GM19397 (cell line): Measurements from ENCODE around the gene TMCO6.
"Not testable (repeated sequence)": the region's sequence is repeated elsewhere in the genome, so short reads cannot be mapped to it uniquely, and the experiment has no call there.

Source experiments
- ATAC-seq: cut with Tn5 transposase; IDR thresholded peaks from one replicate; pipeline ENCODE4 v1.9.1; 2021; ENCODE audit warnings: mild to moderate bottlenecking, moderate library complexity; ENCODE audit not compliant: unreplicated experiment

The TMCO6 gene

DNA sequence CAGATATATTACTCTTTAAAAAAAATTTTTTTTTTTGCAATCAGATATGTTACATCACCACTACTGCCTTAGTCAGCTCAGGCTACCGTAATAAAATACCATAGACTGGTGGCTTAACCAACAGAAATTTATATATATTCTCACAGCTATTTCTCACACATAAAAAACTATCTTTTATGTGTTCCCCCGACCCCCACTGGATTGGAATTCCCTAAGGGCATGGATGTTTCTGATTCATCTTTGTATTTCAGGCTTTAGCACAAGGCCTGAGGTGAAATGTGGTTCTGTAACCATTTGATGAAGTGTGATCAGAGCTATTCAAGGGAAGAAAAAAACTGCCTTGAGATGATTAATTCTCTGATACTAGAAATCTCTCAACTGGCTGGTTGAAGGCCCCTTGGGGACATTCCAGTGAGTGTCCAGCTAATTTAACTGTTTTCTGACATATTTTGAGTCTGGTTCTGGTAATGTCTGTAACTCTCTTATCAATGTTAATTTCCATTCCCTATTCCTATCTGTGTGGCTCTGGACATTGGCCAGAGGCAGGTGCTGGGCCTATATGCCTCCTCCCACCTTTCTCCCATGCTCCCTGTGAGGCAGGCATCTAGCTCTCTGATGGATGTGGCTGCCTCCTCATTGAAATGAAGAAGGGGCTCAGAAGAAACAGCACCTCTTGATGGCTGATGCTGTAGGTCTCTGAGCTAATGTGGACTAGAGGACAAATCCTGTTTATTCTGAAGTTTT, 8.8 kb upstream of the TMCO6 start:
- no peak for ATAC-seq

DNA sequence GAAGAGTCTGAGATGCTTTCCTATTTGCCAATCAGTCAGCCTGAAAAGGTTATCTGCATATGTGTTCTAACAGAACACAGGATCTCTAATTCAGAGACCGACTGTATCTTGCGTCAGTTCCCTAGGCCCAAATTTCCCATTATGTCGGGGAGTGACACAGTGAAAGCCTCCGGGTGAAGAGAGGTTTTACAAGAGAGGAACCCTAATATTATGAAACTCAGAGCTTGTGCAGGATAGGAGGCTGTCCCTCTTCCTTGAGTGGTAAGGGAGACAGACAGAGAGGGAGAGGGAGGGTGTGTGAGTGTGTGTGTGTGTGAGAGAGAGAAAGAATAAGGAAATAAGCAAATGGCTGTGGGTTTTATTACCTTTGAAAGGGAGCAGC, 8.2 kb upstream of the TMCO6 start:
- ATAC-seq, result no peak

DNA sequence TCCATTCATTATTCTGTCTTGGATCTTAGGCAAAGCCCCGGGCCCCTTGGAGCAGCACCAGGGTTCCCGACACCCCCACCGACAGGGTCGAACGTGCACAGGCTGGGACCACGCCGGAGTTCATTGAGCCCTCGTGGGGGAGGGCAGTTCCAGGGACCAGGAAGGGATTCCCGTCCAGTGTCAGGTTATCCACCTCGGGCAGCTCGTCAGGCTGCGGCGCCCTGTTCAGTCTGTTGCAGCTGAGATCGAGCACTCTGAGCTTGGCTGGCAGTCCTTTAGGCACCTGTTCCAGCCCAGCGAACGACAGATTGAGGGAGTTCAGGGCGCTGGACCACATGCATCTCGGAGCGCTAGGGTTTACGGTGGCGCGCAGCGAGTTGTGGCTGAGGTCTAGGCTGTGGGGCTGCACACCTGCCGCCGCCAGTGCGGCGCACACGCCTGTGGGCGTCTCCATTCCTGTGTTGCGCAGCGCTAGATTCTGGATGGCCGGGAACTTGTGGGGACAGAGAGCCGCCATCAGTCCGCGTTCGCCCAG, 7.4 kb upstream of the TMCO6 start:
- peak; percentile 25 for ATAC-seq

DNA sequence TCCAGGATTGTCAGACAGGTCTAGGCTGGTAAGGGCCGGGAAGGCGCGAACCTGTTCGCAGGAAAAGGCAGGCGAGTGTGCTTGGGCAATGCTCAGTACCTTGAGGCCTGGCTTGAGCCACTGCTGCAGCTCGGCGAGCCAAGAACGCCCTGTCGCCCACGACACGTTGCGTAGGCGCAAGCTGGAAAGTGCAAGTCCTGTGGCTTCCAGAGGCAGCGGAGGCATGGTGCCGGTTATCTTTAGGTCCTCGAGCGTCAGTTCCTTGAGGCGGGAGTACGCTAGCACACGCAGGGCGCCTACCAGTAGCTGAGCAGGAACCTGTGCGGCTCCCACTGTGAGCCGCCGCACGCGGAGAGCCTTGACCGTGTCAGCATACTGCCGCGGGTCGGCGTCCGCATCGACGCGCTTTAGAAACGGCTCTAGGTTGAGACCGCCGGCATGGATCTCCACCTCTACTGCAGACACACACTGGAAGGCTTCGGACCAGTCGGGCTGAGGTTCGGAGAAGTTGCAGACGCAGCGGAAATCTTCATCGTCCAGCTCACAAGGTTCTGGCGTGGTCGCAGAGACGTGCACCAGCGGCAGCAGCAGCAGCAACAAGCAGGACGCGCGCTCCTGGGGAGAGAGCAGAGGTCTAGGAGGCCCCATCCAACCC, 6.8 kb upstream of the TMCO6 start:
- ATAC-seq, result peak; percentile 60

DNA sequence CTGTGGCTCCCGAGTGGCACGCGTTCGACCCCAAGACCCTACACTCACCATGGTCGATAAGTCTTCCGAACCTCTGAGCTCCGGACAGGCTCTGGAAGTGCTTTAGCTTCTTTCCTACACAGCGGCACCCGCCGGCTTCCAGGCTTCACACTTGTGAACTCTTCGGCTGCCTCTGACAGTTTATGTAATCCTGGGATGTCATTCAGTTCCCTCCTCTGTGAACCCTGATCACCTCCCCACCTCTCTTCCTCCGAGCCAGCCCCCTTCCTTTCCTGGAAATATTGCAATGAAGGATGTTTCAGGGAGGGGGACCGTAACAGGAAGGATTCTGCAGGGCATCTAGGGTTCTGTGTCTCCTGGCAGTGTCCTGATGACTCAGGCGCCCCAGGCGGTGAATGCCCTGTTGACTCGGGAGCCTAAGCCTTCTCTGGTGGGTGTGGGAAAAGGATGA, 6.2 kb upstream of the TMCO6 start, which contains the start of gene CD14:
Gene CD14 (minus strand): TSS at position 155 of the 451 bp plus-strand sequence. CDS start 104 bp downstream, at position 51.
- no peak for ATAC-seq

DNA sequence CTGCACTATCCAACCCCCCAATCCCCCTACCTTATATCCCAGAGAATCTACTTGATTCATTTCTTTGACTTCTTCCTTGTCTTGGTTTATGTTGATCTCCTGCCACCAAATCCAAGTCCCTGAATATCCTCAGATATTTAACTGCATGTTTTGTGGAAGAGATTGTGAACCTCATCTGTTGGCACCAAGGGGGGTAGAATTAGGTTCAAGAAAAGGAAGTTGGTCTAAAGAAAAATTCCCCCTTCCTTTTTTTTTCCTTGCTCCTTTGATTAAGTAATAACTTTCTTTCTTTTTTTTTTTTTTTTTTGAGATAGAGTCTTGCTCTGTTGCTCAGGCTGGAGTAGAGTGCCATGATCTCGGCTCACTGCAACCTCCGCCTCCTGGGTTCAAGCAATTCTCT, 5.8 kb upstream of the TMCO6 start:
- no peak for ATAC-seq

DNA sequence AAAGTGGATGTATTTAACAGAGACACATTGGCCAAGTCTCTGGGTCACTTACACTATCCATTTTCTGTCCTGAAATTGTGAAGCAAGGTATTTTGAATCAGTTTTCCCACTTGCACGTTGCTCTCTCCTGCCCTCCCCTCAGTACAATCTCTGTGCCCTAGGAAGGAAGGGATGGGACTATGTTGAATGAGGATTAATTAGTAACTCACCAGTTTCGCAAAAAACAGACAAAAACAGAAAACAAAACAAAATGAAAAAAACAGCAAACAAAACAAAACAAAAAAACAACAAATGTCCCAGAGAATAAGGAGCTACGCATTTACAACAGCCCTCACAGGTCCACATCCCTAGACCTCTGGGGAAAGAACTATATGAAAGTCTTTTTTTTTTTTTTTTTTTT, 5.1 kb upstream of the TMCO6 start:
- ATAC-seq, result no peak

DNA sequence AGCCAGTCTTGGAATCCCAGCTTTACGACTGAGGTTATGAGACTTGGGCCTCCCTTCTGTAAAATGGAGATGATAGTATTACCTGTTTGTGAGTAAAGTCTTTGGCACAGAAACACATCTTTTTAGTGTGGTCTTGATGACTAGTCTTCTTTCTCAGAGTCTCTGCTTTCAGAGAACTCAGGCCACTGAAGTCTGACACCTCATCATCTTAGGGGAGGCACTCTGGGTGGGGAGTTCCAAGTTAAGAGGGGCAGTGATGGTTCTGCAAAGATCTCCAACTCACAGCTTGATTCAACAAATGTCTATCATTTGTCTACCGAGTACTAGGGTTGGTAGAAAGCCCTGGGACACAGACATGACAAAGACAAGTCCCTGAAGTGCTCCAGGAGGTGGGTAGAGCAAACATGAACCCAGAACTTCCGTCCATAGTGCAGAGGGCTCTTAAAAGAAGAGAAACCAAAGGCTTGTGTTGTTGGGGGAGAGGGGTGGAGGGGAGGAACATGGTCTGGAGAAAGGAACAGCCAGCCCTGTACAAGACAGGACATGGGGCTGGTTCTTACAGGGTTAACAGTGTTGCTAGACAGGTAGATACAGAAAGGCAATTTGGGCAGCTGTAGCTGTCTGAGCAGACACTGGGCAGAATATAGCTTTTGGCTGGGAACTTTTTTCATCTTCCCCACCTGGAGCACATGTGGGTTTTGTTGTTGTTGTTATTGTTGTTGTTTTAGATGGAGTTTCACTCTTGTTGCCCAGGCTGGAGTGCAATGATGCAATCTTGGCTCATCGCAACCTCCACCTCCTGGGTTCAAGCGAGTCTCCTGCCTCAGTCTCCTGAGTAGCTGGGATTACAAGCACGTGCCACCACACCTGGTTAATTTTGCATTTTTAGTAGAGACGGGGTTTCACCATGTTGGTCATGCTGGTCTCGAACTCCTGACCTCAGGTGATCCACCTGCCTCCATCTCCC, 3.7 kb upstream of the TMCO6 start:
- ATAC-seq, result no peak

DNA sequence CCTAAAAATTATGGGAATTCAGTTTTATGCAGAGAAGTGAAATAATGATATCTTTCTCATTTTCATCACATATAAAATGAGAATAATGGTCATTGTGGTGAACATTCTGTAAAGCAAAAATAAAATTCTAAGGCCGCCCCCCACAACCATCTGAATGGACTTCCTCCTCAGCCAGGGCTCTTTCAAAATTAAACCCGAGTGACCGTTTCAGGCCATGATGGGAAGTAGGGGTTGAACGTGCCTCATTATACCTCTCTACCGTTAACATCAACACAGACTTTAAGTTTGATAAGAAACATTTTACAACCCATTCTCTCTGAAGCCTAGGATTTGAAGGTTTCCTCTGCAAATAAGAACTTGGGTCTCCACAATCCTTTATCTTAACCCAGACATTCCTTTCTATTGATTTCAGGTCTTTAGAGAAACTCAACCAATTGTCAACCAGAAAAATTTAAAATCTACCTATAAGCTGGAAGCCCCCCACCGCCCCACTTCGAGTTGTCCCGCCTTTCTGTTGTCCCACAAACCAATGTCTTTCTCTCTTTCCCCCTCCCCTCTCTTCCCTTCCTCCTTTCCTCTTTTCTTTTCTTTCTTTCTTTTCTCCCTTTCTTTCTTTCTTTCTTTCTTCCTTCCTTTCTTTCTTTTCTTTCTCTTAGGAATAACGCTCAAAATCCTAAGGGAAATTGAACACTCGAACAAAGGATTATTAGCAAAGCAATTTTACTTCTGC, 1.7 kb upstream of the TMCO6 start:
- no peak for ATAC-seq

DNA sequence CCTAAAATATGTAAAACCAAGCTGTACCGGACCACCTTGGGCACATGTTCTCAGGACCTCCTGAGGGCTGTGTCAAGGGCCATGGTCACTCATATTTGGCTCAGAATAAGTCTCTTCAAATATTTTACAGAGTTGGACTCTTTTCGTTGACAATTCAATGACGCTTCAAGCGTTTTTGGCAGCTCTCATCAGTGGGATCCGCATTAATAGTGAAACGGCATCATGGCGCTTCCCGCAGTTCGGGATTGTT, 428 bp upstream of the TMCO6 start:
- ATAC-seq, result not testable (repeated sequence)

DNA sequence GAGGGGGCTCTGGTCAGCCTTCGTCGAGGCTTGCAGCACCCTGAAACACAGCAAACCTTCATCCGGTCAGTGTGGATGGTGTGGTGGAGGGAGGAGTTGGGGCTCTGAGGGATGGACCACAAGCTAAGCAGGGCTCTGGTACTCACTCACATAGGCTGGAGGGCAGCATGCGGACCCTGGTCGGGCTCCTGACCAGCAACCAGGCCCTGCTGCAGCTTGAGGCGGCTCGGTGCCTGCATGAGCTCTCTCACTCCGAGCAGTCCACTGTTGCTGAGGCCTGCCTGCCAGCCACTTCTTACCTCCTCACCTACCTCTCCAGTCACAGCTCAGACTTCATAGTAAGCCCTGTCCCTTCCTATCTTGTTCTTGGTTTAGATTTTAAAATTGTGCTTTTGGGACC, 2.5 kb downstream of the TMCO6 start:
- no peak for ATAC-seq

DNA sequence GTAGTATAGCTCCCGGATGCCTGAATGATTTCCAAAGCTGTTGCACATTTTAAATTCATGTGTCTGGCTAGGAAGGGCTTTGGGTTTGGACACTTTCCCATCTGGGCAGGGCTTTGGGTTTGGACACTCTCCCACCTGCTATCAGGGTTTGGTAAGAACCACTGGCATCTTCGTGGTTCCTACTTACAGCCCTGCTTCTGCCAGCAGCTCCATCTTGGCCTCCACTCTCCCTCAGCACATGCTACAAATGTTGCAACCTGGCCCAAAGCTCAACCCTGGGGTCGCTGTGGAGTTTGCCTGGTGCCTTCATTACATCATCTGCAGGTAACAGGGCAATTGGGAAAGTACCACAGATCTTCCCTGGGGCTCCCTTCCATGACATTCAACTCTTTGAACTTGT, 3.5 kb downstream of the TMCO6 start:
- no peak for ATAC-seq

DNA sequence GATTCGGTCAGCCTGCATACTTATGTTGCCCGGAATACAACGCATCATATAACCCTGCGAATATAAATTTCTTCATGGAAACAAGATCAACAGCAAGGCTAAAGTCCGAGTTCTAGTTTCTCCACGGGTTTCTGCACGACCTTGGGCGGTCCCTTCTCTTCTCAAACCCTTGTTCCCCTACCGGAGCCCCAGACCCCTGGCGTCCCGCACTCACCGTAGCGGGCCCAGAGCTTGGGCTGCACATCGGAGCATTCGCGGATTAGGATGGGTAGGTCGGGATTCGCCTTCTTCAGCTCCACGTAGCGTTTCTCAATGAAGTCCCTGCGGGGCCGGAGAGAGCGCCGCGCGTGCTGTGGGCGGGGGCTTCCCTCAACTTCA, 7.8 kb downstream of the TMCO6 start:
- ATAC-seq, result peak; percentile 42

DNA sequence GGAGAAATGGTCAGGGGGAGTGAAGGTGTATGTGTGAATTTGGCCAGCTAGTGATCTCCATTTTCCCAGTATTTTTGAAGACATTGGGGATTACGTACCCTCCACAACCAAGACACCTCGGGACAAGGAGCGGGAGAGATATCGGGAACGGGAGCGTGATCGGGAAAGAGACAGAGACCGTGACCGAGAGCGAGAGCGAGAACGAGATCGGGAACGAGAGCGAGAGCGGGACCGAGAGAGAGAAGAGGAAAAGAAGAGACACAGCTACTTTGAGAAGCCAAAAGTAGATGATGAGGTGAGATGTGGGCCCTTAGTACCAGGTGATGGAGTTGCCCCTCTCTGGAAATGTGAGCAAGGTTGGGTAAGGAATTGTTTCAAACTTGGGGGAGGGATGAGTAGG, 19.6 kb downstream of the TMCO6 start:
- no peak for ATAC-seq

DNA sequence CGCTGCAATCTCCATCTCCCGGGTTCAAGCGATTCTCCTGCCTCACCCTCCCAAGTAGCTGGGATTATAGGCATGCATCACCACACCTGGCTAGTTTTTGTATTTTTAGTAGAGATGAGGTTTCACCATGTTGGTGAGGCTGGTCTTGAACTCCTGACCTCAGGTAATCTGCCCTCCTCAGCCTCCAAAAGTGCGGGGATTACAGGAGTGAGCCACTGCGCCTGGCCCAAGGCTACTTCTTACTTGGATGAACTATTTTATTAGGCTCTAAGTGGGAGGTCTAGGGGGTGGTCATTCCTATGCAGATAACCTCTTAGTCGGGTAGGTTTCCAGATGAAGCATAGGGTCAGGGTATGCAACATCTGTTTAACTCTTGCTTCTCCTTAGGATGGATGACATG, 21.1 kb downstream of the TMCO6 start:
- not testable (repeated sequence) for ATAC-seq

DNA sequence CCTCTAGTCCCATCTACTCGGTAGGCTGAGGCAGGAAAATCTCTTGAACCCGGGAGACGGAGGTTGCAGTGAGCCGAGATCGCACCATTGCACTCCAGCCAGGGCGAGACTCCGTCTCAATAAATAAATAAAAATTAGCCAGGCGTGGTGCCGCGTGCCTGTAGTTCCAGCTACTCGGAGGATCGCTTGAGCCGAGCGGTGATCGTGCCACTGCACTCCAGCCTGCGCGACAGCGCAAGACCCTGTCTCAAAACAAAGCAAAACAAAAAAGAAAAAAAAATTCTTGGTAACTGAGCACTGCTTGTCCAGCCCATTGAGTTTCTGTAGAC, 24.7 kb downstream of the TMCO6 start:
- no peak for ATAC-seq

DNA sequence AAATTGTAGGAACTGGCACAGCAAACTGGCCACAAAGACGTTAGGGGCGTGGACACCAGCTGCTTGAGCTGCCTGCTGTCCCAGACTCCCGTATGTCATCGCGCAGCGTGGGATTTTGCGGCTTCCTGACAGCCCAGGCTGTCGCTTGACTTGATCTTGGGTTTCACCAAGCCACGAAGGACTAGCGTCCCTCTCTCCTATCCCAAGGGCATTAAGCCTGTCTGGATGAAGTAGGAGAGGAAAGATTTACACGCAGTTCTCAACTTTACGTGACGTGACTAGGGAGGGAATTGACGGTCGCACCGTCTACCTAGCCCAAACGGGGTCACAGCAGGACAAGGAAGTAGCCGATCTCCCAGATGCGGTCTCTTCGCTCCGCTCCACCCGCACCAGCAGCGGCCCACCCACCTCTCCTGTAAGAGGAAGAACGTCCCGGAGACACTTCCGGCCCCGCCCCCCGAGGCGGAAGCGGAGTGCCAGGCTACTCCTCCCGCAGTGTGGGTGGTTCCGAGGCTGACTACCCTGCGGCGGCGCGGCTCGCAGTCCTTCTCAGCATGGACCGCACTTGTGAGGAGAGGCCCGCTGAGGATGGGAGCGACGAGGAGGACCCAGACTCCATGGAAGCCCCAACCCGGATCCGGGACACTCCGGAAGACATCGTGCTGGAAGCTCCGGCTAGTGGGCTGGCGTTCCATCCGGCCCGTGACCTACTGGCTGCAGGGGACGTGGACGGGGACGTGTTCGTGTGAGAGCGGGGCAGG, 25.3 kb downstream of the TMCO6 start, which contains the start of gene WDR55:
Gene WDR55 (plus strand): TSS at position 546 of the 761 bp plus-strand sequence. CDS start 9 bp downstream, at position 555.
- ATAC-seq, result peak; percentile 97

DNA sequence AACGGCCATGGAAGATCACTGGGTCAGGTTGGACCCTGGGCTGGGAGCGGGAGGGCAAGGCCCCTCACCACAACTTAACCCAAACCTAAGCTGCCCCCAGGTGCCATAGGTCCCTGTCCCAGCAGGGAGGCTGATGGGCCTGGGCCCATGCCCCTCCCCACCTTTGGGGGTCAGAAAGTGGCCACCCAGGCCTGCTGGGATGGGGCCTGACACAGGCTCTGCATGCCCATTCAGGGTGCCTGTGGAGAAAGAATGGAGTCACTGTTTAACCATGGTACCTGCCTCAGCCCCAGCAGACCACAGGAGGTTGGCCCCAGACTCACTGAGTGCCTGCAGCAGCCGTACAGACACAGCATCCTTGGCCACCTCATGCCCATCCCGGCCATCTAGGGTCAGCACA, 31.8 kb downstream of the TMCO6 start:
- not testable (repeated sequence) for ATAC-seq

DNA sequence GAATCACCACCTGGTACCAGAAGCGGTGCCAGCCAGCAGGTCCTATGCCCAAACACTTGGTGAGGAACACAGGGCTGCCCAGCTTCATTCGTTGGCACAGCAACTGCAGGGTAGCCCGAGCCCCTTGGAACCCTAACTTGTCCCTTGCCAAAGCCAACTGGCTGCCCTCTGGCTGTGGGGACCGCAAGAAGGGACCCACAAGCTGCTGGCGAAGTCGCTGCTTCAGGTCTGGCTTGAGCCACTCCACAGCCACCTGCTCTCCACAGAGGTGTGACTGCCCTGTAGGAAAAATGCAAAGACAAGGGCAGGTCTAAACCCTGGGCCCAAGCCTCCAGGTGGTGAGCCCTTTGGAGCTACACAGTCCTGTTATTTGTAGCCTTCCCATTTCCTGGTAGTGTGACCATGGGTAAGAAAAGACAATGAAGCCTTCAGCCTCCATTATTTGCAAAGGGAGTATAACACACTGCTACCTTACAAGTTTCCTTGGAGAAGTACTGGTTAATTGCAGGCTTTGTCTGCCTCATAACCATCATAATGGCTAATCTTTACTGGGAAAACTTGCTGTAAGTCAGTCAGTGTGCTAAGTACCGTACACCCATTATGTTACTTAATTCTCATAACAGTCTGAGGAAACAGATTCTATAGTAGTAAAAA, 32.3 kb downstream of the TMCO6 start:
- no peak for ATAC-seq
